ENCODE measurements around the gene MANBA. TPM values are rescaled to one million over a fixed set of nuclear protein-coding genes. Genes with fewer than 3 reads are reported as not detected.

Gene MANBA
- total and polyA plus RNA-seq, 2 of the 13 experiments (the other 11 are each of a cell fraction or from before 2014, with no cell fraction given): 11.7 to 33.3 TPM

GRCh38 chr4:102760645-102761295 is at the start of gene MANBA (continued):
- TF ChIP-seq, protein P1, sequence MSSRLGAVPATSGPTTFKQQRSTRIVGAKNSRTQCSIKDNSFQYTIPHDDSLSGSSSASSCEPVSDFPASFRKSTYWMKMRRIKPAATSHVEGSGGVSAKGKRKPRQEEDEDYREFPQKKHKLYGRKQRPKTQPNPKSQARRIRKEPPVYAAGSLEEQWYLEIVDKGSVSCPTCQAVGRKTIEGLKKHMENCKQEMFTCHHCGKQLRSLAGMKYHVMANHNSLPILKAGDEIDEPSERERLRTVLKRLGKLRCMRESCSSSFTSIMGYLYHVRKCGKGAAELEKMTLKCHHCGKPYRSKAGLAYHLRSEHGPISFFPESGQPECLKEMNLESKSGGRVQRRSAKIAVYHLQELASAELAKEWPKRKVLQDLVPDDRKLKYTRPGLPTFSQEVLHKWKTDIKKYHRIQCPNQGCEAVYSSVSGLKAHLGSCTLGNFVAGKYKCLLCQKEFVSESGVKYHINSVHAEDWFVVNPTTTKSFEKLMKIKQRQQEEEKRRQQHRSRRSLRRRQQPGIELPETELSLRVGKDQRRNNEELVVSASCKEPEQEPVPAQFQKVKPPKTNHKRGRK (CRISPR knock-in tag; IDR thresholded peaks at IDR 0.05): no peak
- TF ChIP-seq YY1 (IDR thresholded peaks at IDR 0.05; ENCODE audit: insufficient read depth, insufficient replicate concordance, low read depth, low read length): peak; percentile 33
- no peak for TF ChIP-seq ZKSCAN1 (IDR thresholded peaks at IDR 0.05; ENCODE audit: low read length)
- no peak for TF ChIP-seq RNF219 (CRISPR knock-in tag; IDR thresholded peaks at IDR 0.05)
- TF ChIP-seq EZH2 (conservative IDR thresholded peaks at IDR 0.05; ENCODE audit: low read depth, low read length): no peak
- TF ChIP-seq FOXA3 (CRISPR knock-in tag; IDR thresholded peaks at IDR 0.05): no peak
- TF ChIP-seq ZNF446 (CRISPR knock-in tag; IDR thresholded peaks at IDR 0.05): no peak
- TF ChIP-seq ZNF30 (CRISPR knock-in tag; IDR thresholded peaks at IDR 0.05): no peak; the same call in 1 of the 2 replicates
- no peak for TF ChIP-seq ZNF670 (CRISPR knock-in tag; IDR thresholded peaks at IDR 0.05; ENCODE audit: borderline replicate concordance)
- TF ChIP-seq ZNF616 (CRISPR knock-in tag; IDR thresholded peaks at IDR 0.05; ENCODE audit: low read depth): no peak
- peak; percentile 31; the same call in 1 of the 2 replicates for TF ChIP-seq ZBTB7B (CRISPR knock-in tag; IDR thresholded peaks at IDR 0.05)
- peak; percentile 25; the same call in 1 of the 2 replicates for TF ChIP-seq ZNF761 (CRISPR knock-in tag; conservative IDR thresholded peaks at IDR 0.05)
- TF ChIP-seq, protein P2, sequence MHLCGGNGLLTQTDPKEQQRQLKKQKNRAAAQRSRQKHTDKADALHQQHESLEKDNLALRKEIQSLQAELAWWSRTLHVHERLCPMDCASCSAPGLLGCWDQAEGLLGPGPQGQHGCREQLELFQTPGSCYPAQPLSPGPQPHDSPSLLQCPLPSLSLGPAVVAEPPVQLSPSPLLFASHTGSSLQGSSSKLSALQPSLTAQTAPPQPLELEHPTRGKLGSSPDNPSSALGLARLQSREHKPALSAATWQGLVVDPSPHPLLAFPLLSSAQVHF (CRISPR knock-in tag; IDR thresholded peaks at IDR 0.05): no peak
- TF ChIP-seq ZNF775 (CRISPR knock-in tag; IDR thresholded peaks at IDR 0.05; ENCODE audit: borderline replicate concordance): peak; percentile 67; the same call in 1 of the 2 replicates
- TF ChIP-seq ZNF34 (CRISPR knock-in tag; IDR thresholded peaks at IDR 0.05; ENCODE audit: borderline replicate concordance): no peak; the same call in 1 of the 2 replicates
- TF ChIP-seq, protein P3, sequence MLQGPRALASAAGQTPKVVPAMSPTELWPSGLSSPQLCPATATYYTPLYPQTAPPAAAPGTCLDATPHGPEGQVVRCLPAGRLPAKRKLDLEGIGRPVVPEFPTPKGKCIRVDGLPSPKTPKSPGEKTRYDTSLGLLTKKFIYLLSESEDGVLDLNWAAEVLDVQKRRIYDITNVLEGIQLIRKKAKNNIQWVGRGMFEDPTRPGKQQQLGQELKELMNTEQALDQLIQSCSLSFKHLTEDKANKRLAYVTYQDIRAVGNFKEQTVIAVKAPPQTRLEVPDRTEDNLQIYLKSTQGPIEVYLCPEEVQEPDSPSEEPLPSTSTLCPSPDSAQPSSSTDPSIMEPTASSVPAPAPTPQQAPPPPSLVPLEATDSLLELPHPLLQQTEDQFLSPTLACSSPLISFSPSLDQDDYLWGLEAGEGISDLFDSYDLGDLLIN (CRISPR knock-in tag; IDR thresholded peaks at IDR 0.05; ENCODE audit: borderline replicate concordance): no peak
- TF ChIP-seq PITX1 (CRISPR knock-in tag; IDR thresholded peaks at IDR 0.05): peak; percentile 63; the same call in 1 of the 2 replicates
- TF ChIP-seq CBFB (CRISPR knock-in tag; IDR thresholded peaks at IDR 0.05): no peak
- no peak for TF ChIP-seq NFAT5 (CRISPR knock-in tag; IDR thresholded peaks at IDR 0.05)
